Activated T-cell treated with anti-CD3 and anti-CD28 coated beads for 1 hour (primary cell): ENCODE data around the gene RERE.
"Not testable (repeated sequence)": the region's sequence is repeated elsewhere in the genome, so short reads cannot be mapped to it uniquely, and the experiment has no call there.

Source experiments
- DNase-seq: peaks from one replicate; pipeline ENCODE4 v3.0.0-alpha.2; 2020; ENCODE audit warnings: low read depth

Gene RERE

DNA sequence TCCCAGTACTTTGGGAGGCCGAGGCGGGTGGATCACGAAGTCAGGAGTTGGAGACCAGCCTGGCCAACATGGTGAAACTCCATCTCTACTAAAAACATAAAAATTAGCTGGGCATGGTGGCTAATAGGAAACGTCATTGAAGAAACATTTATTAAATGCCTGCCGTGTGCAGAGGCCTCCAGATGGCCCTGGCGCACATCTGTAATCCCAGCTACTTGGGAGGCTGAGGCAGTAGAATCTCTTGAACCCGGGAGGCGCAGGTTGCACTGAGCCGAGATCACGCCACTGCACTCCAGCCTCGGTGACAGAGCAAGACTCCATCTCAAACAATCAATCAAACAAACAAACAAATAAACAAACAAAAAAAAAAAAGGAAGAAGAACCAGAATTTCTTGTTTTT is 368.9 kb downstream of the RERE start:
- not testable (repeated sequence) for DNase-seq

DNA sequence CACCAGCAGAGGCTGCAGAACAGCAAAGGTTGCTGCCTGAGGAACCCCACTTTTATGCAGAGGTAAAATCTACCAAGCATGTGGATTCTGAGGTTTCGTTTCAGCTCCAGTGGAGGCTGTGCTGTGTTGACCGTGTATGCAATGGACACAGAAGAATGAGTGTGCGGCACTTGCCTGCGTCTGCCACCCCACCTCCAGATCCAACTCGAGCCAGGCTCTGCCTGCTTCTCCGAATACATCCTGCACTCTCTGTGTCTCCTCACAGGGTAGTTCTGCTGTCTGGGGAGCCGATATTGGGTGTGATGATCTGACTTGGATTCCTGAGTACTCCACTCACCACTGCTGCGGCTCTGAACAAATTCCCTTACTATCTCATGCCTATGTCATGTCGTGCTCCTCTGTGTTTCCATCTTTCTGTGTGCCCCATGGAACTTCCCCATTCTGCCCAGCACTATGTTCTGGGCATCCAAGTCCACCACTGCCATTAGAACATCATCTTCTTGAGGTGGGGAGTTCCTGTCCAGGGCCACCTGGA is 369.8 kb downstream of the RERE start:
- no peak for DNase-seq

DNA sequence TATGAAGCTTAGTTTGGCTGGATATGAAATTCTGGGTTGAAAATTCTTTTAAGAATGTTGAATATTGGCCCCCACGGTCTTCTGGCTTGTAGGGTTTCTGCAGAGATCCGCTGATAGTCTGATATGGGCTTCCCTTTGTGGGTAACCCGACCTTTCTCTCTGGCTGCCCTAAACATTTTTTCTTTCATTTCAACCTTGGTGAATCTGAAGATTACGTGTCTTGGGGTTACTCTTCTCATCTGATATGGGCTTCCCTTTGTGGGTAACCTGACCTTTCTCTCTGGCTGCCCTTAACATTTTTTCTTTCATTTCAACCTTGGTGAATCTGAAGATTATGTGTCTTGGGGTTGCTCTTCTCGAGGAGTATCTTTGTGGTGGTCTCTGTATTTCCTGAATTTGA is 371.3 kb downstream of the RERE start:
- not testable (repeated sequence) for DNase-seq

DNA sequence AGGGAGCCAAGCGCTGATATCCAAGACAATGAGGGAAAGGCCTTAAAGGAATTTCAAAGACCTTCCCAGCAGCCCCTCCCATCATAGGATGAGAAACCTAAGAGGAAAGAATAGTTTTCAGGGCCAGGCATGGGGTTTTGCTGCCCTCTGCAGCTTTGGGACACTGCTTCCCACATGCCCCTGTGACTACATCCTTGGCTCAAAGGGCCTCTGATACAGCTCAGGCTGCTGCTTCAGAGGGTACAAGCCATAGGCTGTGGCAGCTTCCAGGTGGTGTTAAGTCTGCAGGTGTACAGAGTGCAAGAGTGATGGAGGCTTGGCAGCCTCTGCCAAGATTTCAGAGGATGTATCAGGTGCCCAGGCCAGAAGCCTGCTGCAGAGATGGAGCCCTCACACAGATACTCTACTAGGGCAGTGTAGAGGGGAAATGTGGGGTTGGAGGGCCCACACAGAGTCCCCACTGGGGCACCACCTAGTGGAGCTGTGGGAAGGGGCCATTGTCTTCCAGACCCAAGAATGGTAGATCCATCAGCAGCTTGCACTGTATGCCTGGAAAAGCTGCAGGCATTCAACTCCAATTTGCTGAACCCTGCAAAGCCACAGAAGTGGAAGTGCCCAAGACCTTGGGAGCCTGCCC is 373.8 kb downstream of the RERE start:
- no peak for DNase-seq

DNA sequence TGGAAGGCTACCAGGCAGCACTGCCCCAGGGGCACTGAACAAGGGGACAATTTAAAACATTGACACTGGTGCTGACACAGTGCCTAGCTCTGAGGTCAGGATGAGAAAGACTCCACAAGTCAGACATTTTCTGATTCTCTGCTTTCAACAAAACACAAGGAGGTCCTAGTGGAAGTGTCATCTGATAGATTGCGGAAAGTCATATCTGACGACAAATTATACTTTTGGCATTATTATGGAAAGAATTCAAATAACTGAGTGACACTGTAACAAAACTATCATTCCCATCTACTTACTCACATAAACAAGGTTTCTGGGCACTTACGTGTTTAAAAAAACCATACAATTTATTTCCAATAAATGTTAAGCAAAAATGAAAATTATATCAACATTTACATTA is 376.0 kb downstream of the RERE start:
- no peak for DNase-seq

DNA sequence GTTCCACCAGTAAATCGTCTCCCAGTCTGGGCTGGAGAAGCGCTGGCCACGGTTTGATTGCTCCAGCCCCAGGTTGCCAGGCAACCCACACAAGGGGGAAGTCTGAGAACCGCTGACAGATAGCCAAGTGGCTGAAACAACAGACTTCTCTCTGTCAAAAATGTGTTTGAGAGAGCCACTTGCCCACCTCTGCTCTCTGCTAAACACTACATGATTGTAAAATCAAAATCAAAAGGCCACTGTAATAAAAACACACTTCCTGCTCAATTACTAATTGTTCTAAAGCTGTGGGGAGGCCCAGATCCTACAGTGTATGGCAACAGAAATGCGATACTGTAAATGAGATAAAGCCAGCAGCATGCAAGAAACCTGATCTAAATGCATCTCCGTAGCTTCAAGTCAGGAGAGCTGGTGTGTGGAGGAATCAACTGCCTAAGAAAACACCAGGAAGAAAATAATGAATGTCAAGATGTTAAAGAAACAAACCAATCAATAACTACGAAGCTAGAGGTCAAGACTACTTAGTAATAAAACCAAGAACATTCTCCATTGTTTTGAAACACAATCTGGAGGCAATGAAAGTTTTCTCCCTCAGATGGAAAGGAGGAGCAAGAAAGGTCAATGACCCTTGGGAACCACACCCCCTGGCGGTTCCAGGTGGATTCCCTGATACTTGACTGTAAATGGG is 378.3 kb downstream of the RERE start:
- no peak for DNase-seq

DNA sequence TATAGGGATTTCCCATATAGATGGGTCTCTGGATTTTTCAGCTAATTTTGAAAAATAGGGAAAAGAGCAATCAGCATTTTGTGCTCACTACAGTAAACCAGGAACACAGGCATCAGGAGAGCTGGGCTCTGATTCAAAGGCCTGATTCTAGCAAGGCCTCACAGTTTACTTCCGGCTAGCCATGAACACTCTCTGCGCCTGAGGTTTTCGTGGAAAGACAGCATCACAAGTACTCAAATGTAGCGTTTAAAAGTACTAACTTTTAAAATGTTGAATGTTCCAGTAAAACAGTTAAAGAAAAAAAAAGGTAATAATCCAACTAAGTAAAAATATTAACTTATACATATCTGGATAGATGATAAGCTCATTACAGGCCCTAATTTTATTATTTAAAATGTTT is 379.0 kb downstream of the RERE start:
- no peak for DNase-seq

DNA sequence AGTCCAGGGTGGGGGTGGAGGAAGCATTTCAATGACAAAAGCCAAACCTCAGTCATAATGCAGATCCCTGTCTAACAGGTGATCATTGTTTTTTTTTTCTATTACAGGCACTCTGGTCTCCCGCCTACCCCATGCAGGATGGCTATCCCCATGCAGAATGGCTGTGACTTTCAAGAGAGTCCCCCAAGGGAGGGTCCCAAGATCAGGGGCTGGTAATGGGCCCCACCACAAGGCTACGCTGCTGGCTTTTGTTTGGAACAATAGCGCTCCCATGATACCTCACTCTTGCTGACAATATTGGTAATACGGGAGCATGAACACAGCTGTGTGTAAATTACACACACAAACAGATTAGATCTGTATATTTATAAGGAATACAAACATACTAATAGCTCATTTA is 380.1 kb downstream of the RERE start:
- DNase-seq: no peak

DNA sequence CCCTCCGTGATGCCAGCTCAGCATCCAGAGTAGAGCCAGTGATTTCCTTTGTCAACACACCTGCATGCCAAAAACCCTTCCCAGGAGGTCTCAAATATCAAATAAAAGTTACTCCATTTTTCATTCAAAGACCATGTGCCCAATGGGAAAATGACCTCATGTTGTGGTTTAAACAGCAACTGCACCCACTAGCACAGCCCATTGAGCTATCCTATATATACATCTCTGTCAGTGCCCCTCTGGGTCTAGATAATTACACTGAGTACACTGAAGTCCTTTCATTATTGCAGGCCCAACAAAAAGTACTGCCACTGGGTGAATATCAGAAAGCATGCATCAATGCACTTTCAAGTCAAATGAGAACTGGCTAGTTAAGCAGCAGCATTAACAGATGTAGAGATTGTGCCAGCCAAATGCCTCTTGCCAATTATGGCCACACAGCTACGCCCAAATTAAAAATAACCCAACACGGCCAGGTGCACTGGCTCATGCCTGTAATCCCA is 381.8 kb downstream of the RERE start:
- no peak for DNase-seq

DNA sequence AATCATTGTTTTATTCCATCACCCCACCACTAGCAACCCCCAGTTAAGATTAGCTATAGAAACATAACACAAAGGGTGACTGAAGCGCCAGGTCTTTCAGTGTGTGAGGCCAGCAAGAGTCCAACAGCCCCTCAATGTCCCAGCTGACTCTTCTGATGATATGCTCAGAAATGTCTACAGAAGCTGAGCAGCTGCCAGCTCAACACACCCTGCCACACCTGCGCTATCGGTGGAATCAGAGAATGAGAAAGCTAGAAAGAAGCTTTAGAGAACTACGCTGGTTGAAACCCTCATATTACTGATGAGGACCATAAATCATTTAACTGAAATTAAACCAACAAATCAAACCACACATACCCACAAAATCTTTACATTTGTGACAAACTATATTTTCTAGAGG is 383.3 kb downstream of the RERE start:
- DNase-seq: no peak

DNA sequence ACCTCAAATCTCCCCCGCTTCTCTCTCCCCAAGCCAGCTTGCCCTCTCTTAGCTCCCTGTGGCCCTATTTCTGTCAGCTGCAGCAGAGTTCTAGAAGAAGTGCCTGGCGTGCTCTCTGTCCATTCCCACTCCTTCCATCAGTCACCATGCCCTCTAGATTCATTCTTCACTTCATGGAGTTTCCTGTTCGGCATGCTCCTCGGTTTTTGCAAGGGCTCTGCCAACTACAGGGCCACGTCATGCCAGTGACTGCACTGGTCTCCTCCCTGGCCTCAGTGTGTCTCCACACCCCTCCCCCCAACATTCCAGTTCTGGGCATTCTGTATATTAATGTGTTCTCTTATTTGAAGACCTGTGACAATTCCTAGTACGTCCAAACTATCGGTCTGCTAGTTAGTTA is 385.7 kb downstream of the RERE start:
- no peak for DNase-seq

DNA sequence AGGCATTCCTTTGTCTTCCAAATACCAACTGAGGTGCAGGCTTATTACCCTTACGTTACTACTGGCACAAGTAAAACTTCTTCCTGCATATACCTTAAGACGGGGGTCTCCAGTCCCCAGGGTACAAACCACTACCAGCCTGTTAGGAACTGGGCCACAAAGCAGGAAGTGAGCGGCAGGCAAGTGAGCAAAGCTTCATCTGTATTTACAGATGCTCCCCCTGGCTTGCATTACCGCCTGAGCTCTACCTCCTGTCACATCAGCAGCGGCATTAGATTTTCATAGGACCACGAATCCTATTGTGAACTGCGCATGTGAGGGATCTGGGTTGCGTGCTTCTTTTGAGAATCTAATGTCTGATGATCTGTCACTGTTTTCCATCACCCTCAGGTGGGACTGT is 386.4 kb downstream of the RERE start:
- no peak for DNase-seq

DNA sequence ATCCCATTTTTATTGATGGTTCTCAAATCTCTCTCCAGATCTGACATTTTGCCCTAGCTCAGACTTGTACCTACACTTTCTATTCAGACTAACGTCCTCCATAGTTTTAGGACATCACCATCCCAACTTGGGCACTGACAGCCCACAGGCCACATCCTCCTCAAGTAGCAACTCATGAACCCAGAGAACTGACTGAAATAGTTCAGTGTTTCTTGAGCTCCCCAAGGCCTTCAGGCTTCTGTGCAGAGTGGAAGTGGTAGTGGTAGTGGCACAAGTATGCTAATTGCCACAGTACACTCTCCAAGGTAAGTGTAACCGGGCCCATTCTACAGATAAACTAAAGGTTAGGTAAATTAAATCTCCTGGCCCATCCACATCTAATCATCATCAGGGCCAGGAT is 387.0 kb downstream of the RERE start:
- no peak for DNase-seq

DNA sequence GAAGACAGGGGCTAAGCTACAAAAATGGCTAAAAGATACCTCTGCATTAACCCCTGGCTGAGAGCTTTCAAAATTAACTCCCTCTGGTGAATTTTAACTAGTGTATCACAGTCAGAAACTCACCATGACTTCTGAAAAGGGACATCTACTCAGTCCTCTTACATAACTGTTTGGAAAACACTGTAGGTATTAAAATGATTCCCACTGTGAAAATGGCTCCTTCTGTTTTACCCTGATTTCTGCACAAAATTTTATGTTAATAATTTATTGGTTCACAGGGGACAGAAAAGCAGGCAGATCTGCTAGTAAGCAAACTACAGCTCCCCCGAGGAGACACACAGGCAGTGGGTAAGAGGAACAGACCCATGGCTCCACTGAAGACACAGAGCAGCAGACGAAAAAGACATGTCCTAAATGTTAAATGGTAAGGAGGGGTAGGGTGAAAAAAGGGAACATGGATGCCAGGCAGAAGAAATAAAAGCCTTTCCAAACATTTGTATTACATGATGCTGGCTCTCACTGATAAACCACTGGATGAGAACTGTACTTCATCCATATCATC is 387.8 kb downstream of the RERE start:
- no peak for DNase-seq

DNA sequence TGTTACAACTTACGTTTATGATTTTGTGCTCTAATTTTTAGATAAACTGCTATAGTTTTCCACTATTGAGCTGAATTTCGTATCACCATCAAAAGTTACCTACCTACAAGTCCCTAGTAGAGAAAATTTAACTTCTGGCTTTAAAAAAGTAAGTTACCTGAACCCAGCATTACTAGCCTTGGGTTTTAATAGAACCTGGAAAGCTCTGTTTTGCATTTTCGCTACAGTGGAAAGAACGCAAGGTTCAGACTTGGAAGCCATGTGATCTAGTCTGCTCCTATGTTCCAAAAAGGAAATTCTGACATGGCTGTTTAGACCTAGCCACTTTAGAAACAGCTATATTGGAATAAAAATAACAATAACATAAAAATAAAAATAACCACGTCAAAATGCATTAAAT is 389.0 kb downstream of the RERE start:
- no peak for DNase-seq

DNA sequence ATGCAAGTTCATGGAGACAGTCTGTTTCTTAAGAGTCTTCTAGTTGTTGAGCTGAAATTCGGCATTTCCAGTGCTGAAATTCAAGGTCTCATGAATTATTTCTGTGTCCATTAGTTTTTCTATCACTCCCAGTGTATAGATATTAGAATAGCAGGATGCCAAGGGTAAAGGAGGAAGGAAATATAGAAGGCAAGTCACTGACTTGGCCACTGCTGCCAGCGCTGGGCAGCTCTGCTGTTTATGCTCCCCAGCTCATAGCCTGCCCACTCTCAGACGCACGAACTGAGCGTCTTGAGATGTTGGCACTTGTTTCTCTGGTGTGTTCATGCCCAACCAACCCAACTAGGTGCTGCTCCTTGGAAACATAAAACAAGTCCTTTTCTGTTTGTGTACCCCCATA is 389.5 kb downstream of the RERE start:
- no peak for DNase-seq

DNA sequence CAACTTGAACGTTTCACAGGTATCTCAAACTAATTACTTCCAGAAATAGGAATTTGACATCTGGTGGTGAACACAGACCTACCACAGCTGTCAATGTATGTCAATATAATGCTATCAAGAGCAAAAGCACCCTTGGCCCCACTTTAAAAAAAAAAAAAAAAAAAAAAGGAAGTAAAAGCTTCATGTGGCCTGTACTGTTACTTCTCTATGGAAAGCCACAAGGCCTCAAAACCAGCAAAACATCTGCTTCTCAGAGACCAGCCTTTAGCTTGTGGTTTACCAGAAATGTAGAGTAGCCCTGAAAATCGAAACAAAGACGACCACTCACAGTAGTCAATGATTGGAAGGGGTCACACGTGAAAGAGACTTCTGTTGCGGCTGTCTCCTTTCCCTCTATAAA is 389.9 kb downstream of the RERE start:
- DNase-seq: no peak

DNA sequence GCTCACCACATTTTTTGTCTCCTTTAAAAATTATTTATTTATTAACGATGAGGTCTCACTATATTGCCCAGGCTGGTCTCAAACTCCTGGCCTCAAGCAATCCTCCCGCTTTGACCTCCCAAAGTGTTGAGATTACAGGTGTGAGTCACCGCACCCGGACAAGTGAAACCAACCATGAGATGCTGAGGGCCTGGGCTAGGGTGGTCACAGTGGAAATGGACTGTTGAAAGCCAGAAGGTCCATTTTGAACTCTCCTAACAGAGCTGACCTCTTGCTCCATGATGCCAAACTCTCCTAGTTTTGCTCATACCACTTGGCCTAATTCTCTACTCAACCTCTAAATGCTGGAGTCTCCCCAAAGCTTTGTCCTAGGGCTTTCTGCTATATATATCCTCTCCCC is 390.4 kb downstream of the RERE start:
- DNase-seq: no peak

DNA sequence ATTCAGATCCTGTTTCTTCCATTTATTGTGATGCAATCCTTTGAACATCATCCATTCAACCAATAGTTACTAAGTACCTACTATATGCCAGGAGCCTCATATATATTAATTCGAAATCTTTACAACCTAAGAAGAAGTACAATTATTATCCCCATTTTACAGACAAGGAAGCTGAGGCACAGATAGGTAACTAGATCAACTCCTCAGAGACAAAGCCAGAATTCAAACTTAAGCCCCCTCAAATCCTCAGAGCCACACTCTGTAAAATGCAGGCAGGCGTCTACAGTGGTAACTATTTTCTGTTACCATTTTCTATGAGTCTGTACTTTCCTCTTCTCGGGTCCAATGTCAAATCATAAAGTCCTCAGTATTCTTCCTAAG is 391.7 kb downstream of the RERE start:
- DNase-seq: no peak

DNA sequence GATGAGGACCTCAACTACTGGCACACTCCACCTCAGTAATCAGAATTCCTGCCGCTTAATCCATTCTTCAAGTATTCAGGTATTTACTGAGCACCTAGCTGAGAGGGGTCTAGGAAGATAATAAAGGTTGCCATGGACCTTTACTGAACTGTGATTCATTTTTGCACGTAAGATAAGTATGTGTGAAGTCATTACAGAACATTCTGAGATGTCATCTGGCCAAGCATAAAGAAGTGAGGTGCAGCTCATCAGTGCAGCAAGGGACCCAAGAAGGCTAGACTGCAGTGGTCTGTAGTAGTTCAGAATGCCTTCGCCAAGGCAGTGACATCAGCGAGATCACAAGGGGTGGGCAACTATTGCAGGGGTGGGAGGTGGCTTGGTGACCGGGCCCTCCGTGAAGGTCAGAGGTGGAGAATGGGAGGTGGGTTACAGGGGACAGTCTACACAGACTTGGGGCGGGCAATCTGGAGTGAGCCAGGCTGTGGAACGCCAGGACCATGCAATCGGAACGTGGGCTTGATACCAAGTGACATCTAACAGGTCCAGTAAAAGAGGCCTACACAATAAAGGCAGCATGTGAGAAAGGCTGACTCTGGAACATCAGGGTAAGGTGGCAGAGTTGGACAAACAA is 392.2 kb downstream of the RERE start:
- DNase-seq: no peak

DNA sequence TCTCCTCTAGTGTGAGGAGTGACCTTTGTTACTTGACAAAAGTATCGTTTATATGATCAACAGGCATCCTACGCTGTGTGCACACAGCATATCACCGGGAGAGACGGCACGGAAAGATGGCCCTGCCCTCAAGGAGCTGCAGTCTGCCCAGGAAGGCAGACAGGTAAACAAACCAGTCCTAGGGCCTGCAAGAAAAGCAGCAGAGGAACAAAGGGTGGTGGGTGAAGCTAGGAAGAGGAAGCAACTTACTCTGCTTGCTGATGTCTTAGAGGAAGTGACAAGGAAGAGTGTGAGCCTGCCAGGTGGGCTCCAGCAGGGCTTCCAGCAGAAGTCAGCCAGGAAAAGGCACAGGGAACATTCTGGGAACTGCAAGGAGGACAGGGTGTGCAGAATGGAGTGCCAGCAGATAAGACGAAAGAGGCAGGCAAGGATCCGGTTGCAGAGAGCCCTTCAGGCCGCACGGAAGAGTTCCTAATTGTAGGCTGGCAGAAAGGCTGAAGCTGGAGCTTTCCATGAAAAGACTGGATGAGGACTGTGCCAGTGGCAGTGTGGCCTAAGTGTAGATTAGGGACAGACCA is 392.8 kb downstream of the RERE start:
- peak; percentile 18 for DNase-seq

DNA sequence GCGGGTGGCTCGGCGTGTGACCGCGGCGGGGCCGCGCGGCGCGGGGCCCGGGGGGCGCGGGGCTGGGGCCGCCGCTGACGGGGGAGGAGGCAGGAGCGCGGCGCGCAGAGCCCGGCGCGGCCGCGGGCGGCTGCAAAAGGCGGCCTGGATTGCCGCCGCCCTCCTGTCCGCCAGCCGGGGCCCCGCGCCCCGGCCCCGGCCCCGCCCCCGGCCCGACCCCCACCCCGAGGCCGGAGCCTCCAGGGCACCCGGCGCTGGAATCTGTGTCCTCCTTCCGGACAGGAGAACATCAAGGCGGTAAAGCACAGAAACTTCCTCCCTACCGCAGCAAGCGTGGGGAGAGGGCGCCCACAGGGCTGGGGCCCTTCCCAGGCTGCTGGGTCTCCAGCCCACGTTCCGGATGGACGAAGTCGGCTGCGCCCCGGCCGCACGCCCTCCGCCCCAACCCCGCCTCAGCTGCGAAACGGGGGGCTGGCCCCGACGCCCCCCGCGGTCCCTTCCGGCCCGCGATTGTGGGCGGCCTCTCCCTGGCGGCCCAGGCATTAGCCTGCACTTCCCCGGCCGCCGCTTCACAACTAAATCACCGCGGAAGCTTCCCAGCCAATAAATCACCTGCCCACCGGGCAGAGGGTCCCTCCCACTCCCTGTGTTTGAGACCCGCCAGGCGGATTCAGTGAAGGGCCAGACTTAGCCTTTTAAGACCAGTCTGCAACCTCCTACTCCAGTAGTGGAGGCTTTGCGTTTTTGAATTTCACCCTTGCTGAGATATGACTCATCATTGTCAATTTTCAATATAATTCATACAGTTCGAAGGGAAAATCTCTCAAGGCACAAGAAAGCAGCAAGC is 393.5 kb downstream of the RERE start:
- peak; percentile 6 for DNase-seq
